HEK293T (cell line): ENCODE measurements around the gene PATJ.

Experiments used
- CTCF ChIA-PET: fragments of 350-600 bp; formaldehyde crosslinking; extraction: SDS; loops from one replicate; lab custom pipeline; 2021; ENCODE audit warnings: antibody characterized with exemption, inconsistent platforms; lab: Yijun Ruan, JAX
- POLR2A ChIA-PET: fragments of 350-600 bp; formaldehyde crosslinking; extraction: SDS; loops from one replicate; lab custom pipeline; 2020; ENCODE audit warnings: antibody characterized with exemption, inconsistent platforms; lab: Yijun Ruan, JAX
- DNase-seq: peaks from one replicate; pipeline ENCODE4 v3.0.0; 2012; ENCODE audit warnings: mixed read lengths; ENCODE audit errors: extremely low spot score
- ARNT ChIP-seq: fragments of 450-650 bp; IDR thresholded peaks from 2 replicates; pipeline ENCODE4 v1.6.1; 2017; ENCODE audit warnings: mild to moderate bottlenecking
- BHLHE40 ChIP-seq: fragments of 450-650 bp; IDR thresholded peaks from 2 replicates; pipeline ENCODE4 v1.6.1; 2016; ENCODE audit warnings: mild to moderate bottlenecking, moderate library complexity, borderline replicate concordance
- CTBP1 ChIP-seq: fragments of 450-650 bp; IDR thresholded peaks from 2 replicates; pipeline ENCODE4 v1.6.1; 2016; ENCODE audit warnings: borderline replicate concordance
- ELF4 ChIP-seq: fragments of 450-650 bp; IDR thresholded peaks from 2 replicates; pipeline ENCODE4 v1.6.1; 2017; ENCODE audit warnings: antibody characterized with exemption
- FOXA1 ChIP-seq: fragments of 450-650 bp; IDR thresholded peaks from 2 replicates; pipeline ENCODE4 v1.6.1; 2016; ENCODE audit warnings: mild to moderate bottlenecking
- FOXK2 ChIP-seq: fragments of 450-650 bp; IDR thresholded peaks from 2 replicates; pipeline ENCODE4 v1.6.1; 2016; ENCODE audit warnings: mild to moderate bottlenecking
- FOXM1 ChIP-seq: fragments of 450-650 bp; IDR thresholded peaks from 2 replicates; pipeline ENCODE4 v1.6.1; 2017; ENCODE audit warnings: mild to moderate bottlenecking, borderline replicate concordance
- HDGF ChIP-seq: fragments of 450-650 bp; IDR thresholded peaks from 2 replicates; pipeline ENCODE4 v1.6.1; 2017; ENCODE audit warnings: antibody characterized with exemption, borderline replicate concordance
- L3MBTL2 ChIP-seq: fragments of 450-650 bp; conservative IDR thresholded peaks from 2 replicates; pipeline ENCODE4 v1.6.1; 2016; ENCODE audit warnings: mild to moderate bottlenecking
- LEF1 ChIP-seq: fragments of 450-650 bp; IDR thresholded peaks from 2 replicates; pipeline ENCODE4 v1.6.1; 2017; ENCODE audit warnings: mild to moderate bottlenecking, borderline replicate concordance
- NFRKB ChIP-seq: fragments of 450-650 bp; IDR thresholded peaks from 2 replicates; pipeline ENCODE4 v1.6.1; 2016; ENCODE audit warnings: mild to moderate bottlenecking, moderate library complexity
- PKNOX1 ChIP-seq: fragments of 450-650 bp; IDR thresholded peaks from 2 replicates; pipeline ENCODE4 v1.6.1; 2016
- SP1 ChIP-seq: fragments of 450-650 bp; IDR thresholded peaks from 2 replicates; pipeline ENCODE4 v1.6.1; 2017
- SUZ12 ChIP-seq: fragments of 450-650 bp; IDR thresholded peaks from 2 replicates; pipeline ENCODE4 v1.6.1; 2016; ENCODE audit warnings: mild to moderate bottlenecking
- TARDBP ChIP-seq: fragments of 450-650 bp; IDR thresholded peaks from 2 replicates; pipeline ENCODE4 v1.6.1; 2016
- ZNF384 ChIP-seq: fragments of 450-650 bp; IDR thresholded peaks from 2 replicates; pipeline ENCODE4 v1.6.1; 2016

The PATJ gene

DNA sequence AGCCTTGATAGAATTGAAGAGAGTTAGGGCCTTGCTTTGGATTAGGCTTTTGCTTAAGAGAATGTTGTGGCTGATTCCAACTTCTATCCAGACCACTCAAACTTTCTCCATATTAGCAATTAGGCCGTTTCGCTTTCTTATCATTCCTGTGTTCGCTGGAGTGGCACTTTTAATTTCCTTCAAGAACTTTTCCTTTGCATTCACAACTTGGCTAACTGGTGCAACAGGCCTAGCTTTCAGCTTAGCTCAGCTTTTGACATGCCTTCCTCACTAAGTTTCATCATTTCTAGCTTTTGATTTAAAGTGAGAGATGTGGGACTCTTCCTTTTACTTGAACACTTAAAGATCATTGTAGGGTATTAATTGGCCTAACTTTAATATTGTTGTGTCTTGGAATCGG lies 268.7 kb downstream of the PATJ start:
- ChIA-PET POLR2A (no interaction called here), CTCF (no interaction called here)
- TF ChIP-seq CTBP1 (no peak), TARDBP (no peak), FOXK2 (no peak), ARNT (no peak), FOXM1 (no peak), NFRKB (no peak), ZNF384 (no peak), SP1 (no peak), LEF1 (no peak), L3MBTL2 (no peak), PKNOX1 (no peak), FOXA1 (no peak), SUZ12 (no peak), HDGF (no peak), BHLHE40 (no peak), ELF4 (no peak)
- DNase-seq: no peak

DNA sequence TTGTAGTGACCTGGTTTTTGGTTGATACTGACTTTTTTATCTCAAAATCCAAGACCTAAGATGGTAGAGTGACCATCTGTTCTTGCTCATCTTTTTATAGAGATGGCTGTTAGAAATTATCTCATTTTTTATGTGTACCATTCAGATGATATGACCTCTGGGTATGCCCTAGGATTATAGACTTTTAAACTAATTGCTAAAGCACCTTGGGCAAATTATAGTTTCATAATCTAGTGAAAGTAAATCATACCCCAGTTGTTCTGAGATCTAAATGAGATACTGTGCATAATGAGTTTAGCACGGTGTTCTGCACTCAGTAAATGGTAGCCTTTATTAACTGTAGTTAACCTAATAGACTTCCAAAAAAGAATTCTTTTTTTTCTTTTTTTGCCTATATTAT lies 269.8 kb downstream of the PATJ start:
- no peak for DNase-seq
- ChIA-PET POLR2A (no interaction called here), CTCF (no interaction called here)
- TF ChIP-seq SP1: no peak
- TF ChIP-seq FOXK2: no peak
- no peak for TF ChIP-seq FOXM1

DNA sequence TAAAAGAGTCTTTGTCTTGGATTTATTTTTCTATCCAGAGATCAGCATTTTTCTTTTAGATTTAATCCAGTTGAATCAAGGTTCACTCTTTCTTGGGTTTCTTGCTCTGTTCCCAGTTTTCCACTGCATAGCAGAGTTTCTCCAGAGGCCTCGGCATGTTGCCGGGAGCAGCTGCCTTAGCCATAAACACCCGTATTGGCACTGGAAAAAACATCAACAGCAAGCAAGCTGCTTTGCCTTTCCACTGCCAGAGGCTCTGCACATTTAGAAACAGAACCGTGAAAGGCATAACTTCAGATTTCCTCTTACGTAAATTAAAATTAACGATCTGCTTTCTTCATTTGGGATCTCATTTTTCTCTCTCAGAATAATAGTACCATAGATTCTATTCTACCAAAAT lies 270.6 kb downstream of the PATJ start:
- TF ChIP-seq ELF4 (no peak), SP1 (no peak), CTBP1 (no peak), HDGF (no peak), L3MBTL2 (no peak), BHLHE40 (no peak), PKNOX1 (no peak), LEF1 (no peak), FOXM1 (no peak), ZNF384 (no peak), FOXK2 (no peak), TARDBP (no peak), FOXA1 (no peak), ARNT (no peak), SUZ12 (no peak), NFRKB (no peak)
- DNase-seq: no peak
- POLR2A ChIA-PET: no interaction called here
- CTCF ChIA-PET: no interaction called here

DNA sequence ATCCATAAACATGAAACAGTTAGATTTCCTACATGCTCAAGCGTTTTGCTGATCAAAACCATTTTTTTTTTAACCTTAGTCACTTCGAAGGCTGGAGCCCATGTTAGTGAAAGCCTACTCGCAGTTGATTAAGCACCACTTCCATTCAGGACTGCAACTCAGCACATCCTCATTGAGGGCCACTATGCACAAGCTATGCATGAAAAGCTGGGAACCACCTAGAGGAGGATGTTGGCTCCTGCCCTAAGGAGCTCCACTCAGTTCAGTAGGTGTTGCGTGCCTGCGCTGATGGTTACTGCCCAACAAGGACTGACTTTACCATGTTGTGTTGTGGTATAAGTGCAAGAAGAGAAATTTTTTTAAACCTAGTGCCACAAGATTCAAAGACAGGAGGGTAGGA lies 271.0 kb downstream of the PATJ start:
- TF ChIP-seq FOXM1 (no peak), L3MBTL2 (no peak), FOXK2 (no peak), HDGF (no peak), ARNT (no peak), ZNF384 (no peak), NFRKB (no peak)
- DNase-seq: no peak
- ChIA-PET CTCF (no interaction called here), POLR2A (no interaction called here)

GRCh38 chr1:62022382-62022983 lies 280.2 kb downstream of the PATJ start:
- DNase-seq: no peak
- TF ChIP-seq ARNT (no peak), SP1 (no peak), ELF4 (no peak), HDGF (no peak), SUZ12 (no peak), FOXM1 (no peak), TARDBP (no peak), NFRKB (no peak)
- ChIA-PET POLR2A (no interaction called here), CTCF (interaction anchor here (0.6 kb wide), 1 partner anchor 35 kb away, joined by 3 read pairs; no protein-coding TSS in a partner anchor)

DNA sequence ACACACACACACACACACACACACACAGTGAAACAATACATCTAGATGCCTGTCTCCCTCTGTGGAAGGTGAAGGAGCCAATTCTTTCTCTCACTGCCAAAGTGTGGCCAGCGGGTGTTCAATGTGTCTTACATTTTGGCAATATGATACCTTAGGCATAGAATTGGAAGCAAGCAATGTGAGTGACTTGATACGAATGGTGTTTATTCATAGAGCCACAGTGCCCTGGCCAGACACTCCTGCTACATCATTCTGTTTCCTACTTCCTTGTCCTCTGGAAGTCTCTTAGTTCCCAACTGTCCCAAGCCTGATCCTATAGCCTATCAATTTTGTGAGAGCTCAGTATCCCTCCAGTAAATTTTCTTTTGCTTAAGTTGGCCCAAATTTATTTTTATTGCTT lies 282.4 kb downstream of the PATJ start:
- no peak for DNase-seq
- ChIA-PET CTCF (interaction anchor here (1.0 kb wide), 1 partner anchor 8 kb away, joined by 3 read pairs; no protein-coding TSS in a partner anchor), POLR2A (no interaction called here)
- TF ChIP-seq ELF4: no peak
- no peak for TF ChIP-seq FOXM1
- no peak for TF ChIP-seq PKNOX1
- no peak for TF ChIP-seq TARDBP
- TF ChIP-seq ARNT: no peak
- TF ChIP-seq CTBP1: no peak
- TF ChIP-seq BHLHE40: no peak
